ENCODE data around the gene TRMT10C.
"Not testable (repeated sequence)": the region's sequence is repeated elsewhere in the genome, so short reads cannot be mapped to it uniquely, and the experiment has no call there.

TRMT10C gene

DNA sequence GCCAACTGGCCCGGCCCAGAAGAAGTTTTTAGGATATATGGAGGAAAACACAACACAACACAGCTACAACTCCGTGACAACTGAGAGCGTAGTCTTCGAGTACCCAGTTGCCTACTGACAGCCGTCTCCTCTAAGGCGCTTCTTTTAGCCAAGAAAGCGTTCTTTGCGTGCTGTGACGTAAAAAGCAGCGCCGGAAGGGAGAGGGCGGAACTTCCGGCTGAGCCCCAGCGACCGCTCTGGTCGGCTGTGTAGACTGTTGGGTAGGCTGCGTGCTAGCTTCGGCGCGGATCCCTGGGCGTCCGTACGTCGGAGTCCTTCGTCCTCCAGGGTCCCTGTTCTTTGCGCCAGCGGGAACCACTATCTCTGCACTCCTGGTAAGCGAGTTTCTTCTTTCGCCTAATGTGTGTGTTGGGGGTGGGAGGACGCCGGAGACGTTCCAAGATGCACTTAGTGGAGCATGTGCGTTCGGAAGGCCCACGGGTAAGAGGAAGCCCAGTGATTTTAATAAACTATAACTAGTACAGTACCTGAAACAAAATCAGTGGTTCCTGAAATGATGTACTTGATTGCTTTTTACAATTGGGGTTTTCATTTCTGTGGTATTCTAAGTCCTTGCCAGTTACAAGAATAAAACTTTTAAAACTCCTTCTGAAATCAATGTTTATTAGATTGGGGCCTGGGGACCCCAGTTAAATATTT lies at the start of gene TRMT10C:
TSS of gene TRMT10C (plus strand) at position 239 of the 699 bp plus-strand sequence. CDS start 2,914 bp downstream, outside the sequence.
- DNase-seq (peak; percentile 93), ATAC-seq (peak; percentile 99)

DNA sequence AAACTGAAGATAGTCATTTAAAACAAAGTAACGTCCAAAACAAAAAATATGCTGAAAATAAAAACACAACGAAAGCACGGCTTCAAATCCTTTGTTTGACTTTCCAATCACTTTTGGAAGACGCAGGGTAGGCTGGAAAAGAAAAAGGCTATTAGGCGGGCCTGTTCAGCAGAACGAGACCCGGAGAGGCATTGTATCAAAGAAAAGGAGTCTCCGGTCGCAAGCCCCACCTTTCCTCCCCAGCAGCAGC lies 49.3 kb upstream of the TRMT10C start:
- ATAC-seq (peak; percentile 56), DNase-seq (no peak)

DNA sequence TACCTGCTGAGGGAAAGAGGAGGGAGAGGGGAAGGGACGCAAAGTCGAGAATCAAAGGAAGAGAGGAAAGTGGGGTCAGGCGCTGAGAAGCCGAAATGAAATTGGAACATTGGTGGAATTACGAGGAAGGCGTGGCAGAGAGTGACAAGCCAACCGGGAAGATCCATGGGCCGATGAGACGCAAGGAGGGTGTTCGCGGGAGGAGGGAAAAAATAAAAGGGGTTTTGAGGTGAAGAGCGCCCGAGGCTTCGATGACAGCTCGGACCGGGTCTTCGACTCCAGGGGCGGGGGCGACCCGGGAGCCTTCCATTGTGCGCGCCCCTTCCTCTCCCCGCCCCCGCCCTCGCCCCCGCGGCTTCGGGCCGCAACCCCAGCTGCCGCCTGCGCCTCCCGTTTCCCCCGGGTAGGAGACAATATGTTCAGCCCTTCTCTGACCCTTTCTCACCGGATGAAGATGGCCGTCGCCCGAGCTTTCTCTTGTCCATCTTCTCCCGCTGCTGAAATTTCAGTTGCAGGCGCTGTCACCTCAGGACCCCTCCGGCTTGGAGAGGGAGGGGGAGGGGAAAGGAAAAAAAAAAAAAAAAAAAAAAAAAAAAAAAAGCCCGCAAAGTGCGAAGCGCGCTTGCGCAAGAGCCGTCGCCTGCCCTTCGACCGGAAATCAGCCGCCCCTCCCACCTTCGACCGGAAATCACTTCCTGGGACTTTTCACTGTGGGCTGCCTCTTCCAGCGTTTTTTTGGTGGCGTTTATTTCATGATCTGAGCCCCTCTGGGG lies 48.8 kb upstream of the TRMT10C start, which contains the start of gene SENP7:
TSS of gene SENP7 (minus strand) at position 567 of the 773 bp plus-strand sequence. CDS start at position 485, 82 bp downstream.
- peak; percentile 82 for DNase-seq
- peak; percentile 47 for ATAC-seq

DNA sequence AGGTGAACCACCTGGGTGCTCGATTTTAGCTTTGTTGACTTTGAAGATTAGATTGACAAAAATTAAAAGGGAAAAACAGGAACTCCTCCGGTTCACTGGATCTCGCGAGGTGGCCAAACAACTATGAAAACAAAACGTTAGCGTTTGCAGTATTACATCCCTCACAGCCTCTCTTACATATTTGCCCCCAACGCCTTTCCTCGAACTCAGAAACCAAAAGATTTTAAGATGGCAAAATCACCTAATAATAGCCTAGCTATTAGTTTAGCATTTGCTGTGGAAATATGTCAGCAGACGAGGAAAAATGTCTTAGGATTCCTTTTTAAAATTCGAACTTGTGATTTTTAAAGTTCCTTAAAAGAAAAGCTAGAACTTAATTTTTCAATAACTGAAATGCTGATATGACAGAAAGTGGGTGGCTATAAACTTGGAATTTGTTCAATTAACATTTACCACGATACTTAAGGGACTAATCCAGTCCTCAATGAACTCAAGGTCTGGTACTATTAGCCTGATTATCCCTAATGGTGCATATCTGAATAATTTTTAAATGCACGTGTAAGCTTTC lies 48.2 kb upstream of the TRMT10C start:
- ATAC-seq (peak; percentile 30), DNase-seq (no peak)

DNA sequence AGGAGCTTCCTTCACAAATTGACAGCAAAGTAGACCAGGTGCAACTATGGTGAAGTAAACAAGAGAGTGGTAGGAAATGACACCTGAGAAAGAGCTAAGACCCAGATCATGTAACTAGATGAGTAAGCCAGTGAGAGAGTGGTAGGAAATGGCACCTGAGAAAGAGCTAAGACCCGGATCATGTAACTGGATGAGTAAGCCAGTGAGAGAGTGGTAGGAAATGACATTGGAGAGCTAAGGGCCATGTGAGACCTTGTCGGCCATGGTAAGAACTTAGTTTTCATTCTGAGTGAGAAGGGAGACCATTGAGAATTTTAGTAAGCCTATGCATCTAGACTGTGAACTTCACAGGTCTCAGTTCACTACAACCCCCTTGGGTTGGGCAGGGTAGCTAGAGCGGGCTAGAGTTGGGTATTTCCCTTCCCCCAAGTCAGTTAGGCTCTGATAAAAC lies 43.2 kb upstream of the TRMT10C start:
- DNase-seq (peak; percentile 20), ATAC-seq (peak; percentile 98)

DNA sequence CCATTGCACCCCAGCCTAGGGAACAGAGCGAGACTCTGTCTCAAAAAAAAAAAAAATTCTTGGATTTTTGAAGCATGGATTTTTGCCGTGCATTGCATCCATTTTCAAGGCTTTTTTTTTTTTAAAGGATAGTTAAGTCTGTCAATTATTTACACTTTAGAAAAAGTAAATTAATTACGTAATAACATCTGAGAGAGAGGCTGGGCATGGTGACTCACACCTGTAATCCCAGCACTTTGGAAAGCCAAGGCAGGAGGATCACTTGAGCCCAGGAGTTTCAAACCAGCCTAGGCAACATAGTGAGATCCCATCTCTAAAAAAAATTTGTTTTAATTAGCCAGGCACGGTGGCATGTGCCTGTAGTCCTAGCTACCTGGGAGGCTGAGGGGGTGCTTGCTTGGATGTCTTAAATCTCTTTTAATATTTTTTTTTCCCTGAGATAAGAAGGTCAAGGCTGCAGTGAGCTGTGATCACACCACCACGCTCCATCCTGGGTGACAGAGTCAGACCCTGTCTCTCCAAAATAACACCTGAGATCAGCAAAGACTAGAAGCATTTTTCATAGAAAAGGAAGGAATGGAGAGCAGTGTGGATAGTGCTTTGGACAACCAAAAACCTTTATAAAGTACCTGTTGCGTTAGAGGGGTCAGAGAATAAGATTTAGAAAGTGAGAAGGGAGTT lies 41.8 kb upstream of the TRMT10C start:
- ATAC-seq (no peak), DNase-seq (no peak)

DNA sequence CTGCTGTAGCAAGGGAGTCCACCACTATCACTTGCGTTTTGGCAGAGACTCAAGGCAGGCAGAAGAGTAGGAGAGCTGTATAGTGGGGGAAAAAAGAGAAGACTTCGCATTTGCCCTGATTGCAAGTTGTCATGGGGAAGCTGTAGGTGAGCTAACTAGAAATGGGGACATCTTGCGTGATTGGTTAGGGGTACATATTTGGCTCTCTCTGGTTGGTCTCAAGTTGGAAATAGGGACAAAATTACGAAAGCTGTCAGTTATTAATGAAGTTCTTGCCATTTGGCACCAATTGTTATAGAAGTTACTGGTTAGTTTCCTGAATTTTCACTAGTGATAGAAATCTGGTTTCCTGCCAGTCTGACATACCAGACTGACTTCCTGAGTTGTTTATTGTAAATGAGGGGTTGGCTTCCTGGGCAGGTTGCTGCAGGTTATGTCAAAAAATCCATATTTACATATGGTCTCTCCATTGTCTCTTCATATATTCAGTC lies 40.4 kb upstream of the TRMT10C start:
- DNase-seq: no peak
- ATAC-seq: no peak

DNA sequence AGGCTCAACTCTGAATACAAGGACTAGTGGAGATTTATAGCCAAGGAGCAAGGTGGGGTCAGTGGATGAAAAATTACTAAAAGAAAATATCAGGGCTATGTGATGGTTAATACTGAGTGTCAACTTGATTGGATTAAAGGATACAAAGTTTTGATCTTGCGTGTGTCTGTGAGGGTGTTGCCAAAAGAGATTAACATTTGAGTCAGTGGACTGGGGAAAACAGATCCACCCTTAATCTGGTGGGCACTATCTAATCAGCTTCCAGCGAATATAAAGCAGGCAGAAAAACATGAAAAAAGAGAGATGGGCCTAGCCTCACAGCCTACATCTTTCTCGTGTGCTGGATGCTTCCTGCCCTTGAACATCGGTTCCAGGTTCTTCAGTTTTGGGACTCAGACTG lies 34.2 kb upstream of the TRMT10C start:
- no peak for ATAC-seq
- DNase-seq: no peak

DNA sequence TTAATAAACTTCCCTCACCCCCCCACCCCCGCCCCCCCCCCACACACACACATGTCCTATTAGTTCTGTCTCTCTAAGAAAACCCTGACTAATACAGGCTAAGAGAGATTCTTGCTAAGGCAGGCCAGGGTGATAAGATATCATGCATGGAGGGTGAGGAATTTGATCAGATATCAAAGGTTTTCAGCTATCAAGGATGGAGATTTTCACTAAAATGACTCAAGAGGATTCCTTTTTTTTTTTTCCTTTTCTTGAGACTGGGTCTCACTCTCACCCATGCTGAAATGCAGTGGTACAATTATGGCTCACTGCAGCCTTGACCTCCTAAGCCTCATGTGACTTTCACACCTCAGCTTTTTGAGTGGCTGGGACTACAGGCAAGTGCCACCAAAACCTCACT lies 33.8 kb upstream of the TRMT10C start:
- DNase-seq (no peak), ATAC-seq (no peak)

DNA sequence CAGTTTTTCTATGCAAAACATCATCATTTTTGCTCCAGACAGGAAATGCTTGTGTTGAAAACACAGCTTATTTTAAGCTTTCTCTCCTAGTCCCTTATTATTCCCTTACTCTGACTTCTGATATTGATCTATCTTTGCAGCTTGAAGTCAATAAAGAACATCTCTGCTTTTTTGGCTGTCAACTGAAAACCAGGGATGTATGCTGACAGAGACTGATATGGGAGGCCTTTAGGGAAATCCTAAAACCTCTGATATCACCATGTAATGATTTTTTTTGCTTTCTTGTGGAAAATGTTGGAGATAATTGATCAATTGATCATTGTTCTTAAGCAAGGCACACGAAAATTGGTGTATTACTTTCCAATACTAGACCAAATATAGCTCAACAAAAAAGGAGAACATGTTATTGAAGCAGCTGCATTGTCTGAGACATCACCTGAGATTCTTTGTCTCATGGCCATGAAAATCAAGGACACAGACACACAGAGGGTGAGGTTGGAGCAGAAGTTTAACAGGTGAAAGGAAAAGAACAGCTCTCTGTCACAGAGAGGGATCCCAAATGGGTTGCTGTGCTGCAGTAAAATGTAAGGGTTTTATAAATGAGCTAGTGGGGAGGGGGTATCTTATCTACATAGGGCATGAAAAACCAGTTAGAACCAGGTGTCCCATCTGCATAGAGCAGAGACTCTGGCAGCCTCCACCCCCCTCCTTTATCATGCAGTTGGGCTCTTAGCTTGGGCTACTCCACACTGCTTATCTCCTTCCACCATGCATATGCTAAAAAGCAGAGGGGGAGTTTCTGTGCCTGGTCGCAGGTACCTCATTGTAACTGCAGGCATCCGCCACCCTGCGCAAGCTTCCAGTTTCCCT lies 31.6 kb upstream of the TRMT10C start:
- DNase-seq (no peak), ATAC-seq (no peak)

DNA sequence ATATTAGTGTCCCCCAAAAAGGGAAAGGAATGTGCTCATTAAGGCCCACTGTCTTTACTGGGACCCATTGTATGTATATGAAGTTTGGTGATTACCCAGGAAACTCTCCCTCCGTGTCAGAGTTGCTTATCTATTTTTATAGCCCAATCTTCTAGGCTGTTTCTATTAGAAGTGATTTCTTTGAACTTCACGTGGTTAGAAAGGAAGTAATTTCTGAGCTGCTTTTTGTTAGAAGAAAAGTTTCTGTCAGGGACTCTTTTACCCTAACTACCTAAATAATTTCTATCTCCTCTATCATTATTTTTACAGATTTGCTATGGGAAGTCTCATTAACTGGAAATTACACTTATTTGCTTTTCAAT lies 31.0 kb upstream of the TRMT10C start:
- no peak for ATAC-seq
- DNase-seq: no peak

DNA sequence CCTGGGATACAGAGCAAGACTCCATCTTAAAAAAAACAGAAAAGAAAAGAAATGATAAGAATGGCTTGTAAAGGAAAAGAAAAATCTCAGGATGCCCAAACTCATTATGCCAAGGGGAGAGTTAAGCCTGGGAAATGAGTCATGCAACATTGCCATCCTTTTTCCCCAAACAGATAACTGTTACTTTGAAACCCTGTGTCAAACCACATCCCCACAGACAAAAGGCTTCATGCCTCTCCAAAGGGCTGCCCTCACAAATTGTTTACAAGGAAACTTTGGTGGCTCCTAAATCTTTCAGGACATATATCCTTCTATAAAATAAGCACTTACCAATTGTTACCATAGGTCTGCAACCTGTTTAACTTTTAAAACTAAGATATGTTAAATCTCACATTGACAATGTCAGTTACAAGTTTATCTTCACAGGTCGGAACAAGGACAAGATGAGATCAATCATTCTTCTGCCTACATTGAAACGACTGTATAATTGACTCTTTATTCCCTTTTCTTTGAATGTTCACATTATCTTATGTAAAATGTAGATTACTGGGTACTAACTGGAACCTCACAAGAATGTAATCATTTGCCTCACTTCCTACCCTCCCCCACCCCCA lies 30.1 kb upstream of the TRMT10C start:
- DNase-seq: no peak
- ATAC-seq: peak; percentile 82

DNA sequence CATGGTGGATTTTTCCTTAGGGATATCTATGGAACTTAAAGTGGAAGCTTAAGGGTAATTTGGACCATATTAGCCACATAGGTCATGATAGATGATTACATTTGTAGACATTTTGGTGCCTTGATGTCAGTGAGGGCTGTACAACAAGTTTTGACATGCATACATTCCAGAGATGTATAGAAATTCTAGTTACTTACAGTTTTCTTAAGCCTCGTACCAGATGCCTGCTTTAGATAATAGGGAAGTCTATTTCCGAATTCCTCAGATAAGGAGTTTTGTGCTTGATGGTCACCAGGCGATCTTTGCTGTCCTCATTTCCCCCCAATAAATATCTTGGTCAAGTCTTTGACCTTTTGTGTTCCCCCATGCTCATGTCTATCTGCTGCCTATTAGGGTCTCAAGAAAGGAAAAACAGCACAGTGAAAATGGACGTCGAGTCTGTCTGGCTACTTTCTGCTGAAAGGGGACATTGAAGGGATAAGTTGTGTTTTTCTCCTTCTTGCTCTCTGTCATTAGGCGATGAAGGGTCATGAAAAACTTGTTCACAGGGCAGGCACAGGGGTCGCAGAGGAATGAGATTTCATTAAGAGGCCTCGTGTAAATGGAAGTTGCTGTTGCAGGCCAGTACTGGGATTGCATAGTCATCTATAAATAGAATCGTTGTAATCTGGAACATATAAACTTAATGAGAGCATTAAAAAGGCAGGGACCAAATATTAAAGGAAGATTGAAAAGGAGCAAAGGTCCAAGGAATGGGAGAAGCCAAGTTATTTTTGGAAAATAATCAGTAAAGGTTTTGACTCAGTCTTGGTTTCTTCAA lies 28.7 kb upstream of the TRMT10C start:
- DNase-seq (no peak), ATAC-seq (no peak)

DNA sequence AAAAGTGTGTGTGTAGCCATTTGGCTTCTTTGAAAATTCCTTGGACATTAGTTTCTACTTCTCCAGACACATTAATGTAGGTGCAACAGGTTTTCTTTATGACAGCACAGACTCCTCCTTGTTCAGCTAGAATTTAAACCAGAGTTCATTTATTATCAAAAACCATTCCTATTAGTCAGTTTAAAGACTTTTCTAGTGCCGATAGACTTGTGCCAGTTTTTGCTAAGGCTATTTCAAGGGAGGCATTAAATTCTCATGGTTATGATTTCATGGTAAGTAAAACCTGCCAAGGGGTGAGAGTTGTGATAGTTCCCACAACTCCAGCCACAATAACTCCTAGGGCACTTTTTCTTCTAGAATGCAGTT lies 28.1 kb upstream of the TRMT10C start:
- ATAC-seq: no peak
- DNase-seq: no peak

DNA sequence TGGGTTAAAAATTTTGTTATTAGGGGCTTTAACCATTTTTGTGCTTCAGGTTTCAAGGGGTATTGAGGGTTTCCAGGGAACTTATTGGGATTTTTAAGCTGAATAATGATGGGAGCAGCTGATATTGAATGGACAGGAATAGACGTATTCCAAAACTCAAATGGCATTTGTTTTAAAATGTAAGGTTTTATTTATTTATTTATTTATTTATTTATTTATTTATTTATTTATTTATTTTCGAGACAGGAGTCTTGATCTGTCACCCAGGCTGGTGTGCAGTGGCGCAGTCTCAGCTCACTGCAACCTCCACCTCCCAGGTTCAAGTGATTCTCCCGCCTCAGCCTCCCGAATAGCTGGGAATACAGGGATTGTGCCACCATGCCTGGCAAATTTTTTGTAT lies 26.4 kb upstream of the TRMT10C start:
- no peak for DNase-seq
- no peak for ATAC-seq

DNA sequence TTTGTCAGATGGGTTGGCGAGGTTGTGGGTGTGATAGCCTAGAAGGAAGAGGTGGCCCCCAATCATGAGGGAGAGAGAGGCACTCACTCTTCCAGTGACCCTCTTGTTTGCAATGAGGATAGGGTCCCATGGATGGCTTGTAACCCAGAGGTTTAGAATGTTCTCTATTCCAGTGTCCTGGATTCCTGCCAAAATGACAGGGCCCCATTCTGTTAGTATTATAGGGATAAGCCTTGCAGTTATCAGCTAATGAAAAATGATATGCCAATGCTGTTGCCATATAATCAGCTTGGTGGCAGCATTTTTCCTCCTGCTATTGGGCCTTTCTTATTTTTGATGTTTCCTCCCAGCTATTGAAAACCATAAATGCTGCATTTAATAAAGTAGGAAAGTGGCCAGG lies 25.4 kb upstream of the TRMT10C start:
- ATAC-seq (no peak), DNase-seq (no peak)

DNA sequence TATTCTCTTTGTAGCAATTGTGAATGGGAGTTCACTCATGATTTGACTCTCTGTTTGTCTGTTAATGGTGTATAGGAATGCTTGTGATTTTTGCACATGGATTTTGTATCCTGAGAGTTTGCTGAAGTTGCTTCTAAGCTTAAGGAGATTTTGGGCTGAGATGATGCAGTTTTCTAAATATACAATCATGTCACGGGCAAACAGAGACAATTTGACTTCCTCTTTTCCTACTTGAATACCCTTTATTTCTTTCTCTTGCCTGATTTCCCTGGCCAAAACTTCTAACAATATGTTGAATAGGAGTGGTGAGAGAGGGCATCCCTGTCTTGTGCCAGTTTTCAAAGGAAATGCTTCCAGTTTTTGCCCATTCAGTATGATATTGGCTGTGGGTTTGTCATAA lies 24.7 kb upstream of the TRMT10C start:
- not testable (repeated sequence) for DNase-seq, ATAC-seq

DNA sequence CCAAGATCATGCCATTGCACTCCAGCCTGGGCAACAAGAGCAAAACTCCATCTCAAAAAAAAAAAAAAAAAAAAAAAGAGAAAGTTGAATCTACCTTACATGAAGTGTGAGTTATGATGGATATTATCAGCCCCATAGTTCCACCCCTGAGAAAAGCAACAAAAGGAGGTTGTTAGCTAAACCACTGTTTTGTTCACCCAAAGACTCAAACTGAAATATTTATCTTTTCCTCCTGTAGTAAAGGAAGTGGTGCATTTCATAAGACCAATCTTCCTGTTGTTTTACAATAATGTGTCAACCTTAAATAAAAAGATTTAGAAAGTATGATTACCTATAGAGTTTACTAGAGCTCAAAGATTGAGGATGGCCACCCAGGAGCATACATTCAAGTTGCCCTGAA lies 18.7 kb upstream of the TRMT10C start:
- ATAC-seq: no peak
- DNase-seq: no peak

DNA sequence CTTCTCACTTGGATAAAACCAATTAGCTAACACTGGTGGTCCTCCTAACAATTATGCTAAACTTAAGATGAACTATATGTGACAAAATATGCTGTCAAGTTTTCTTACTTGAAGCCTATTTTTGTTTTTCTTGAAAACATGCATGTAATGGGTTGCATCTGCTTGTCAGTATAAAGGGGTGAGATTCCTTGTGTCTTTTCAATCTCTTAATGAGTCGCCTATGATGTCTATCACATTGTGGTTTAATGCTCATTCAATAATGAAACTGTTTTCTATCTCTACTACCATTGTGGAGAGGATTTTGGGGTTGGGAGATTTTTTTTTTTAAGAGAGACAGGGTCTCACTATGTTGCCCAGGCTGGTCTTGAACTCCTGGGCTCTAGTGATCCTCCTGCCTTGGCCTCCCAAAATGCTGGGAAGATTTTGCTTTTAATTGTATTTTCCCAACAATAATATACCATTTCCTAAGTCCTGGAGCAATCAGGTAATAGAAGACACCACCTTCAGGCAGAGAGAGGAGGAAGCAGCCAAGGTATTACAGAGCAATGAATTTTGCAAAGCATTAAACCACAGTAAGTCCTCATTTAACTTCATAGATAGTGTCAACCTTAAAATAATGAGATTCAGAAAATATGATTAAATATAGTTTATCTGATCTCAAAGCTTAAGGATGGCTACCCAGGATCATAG lies 17.4 kb upstream of the TRMT10C start:
- ATAC-seq (no peak), DNase-seq (no peak)

DNA sequence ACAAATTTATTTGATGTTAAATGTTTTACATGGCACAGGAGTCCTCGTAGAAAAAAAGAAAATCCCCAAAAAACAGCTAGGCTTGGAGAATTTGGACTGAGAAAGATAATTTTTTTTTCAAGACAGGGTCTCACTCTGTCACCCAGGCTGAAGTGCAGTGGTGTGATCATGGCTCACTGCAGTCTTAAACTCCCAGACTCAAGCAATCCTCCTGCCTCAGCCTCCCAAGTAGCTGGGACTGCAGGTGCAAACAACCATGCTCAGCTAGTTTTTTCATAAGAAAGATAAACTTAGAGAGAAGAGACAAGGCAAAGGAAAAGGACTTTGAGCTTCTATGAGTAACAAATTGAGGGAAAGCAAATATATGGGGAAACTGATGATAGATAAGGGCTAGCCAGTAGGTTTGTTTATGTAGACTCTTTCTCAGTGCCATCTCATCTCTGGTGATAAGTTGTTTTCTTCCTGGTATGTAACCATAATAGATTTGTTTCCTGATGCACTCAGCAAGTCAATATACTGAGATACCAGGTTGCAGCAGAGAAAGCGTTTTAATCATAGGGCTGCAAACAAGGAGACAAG lies 13.1 kb upstream of the TRMT10C start:
- ATAC-seq: no peak

More for the DNA sequence above, 13.1 kb upstream of the TRMT10C start:
- no peak for DNase-seq
